Transverse colon (tissue), 3 donors: ENCODE data around the gene TBC1D9B.

Source experiments
- CTCF ChIP-seq, 5 experiments: fragments of 200-600 bp in 3 of 5; fragments of 450-650 bp in 2 of 5; sonication (generic) in 3 of 5; IDR thresholded peaks; 1 replicate in 2 of 5; 2 replicates in 3 of 5; pipeline ENCODE4 v1.5.1; 2016 to 2017; ENCODE audit warnings: antibody characterized with exemption in 5 of 5, inconsistent platforms in 3 of 5, mild to moderate bottlenecking in 2 of 5, moderate library complexity in 1 of 5
- EP300 ChIP-seq: sonication (generic); formaldehyde crosslinking; IDR thresholded peaks from one replicate; pipeline ENCODE4 v1.6.1; 2017; ENCODE audit warnings: antibody characterized with exemption, low read depth
- POLR2A ChIP-seq: fragments of 450-650 bp; IDR thresholded peaks from one replicate; pipeline ENCODE4 v1.6.1; 2016; ENCODE audit warnings: antibody characterized with exemption, mild to moderate bottlenecking, moderate library complexity

- TF ChIP-seq CTCF (IDR thresholded peaks at IDR 0.05) (no peak), POLR2A (no peak), EP300 (no peak)
Measured at GRCh38 chr5:179918742-179919486, 11.2 kb upstream of the TBC1D9B start.
